Nasal cavity respiratory epithelium epithelial cell of viscerocranial mucosa (primary cell): ENCODE measurements around the gene FAM114A1. TPM values are rescaled to one million over a fixed set of nuclear protein-coding genes. Genes with fewer than 3 reads are reported as not detected.

ENCODE experiments used
- total RNA-seq: library from RNA; depleted of rRNA; stranded (reverse); fragments of >200 nt; gene quantifications from 2 replicates; pipeline ENCODE4 v1.2.3, GENCODE V29; 2014

The FAM114A1 gene
- 28.0 and 73.3 TPM in 2 replicates for total RNA-seq

GRCh38 chr4:38867478-38868058, at the start of gene FAM114A1:
Gene FAM114A1, plus strand, starts transcription at chr4:38867806. Its CDS starts 10,273 bp downstream, at chr4:38878079.

GRCh38 chr4:38856524-38857337, 10.9 kb upstream of the FAM114A1 start, which contains the start of gene TLR6:
Gene TLR6, minus strand, starts transcription at chr4:38856817. Its CDS starts 27,344 bp downstream, at chr4:38829473.

Other genes starting within 250 kb of the FAM114A1 start
- gene KLF3, start 203.6 kb upstream of the FAM114A1 start, total RNA-seq: 44.4 and 59.5 TPM in 2 replicates
- gene TLR10, start 84.8 kb upstream of the FAM114A1 start, total RNA-seq: under 0.01 TPM in 1 of 2 replicates, not detected in the other
- 0.34 and 0.78 TPM in 2 replicates for gene TLR1, start 63.0 kb upstream of the FAM114A1 start, total RNA-seq
- gene TLR6, start 11.0 kb upstream of the FAM114A1 start, total RNA-seq: 0.34 and 0.50 TPM in 2 replicates
- 3.8 and 4.8 TPM in 2 replicates for gene TMEM156, start 164.6 kb downstream of the FAM114A1 start, total RNA-seq
- 102 and 154 TPM in 2 replicates for gene KLHL5, start 194.4 kb downstream of the FAM114A1 start, total RNA-seq